ENCODE data around the gene PP2D1. TPM values are rescaled to one million over a fixed set of nuclear protein-coding genes. Genes with fewer than 3 reads are reported as not detected.

Gene PP2D1
- total RNA-seq, 4 donors from 2014 or later, result not detected

- 91 to 95% methylated on average over 1 of the region's 1 CpG for WGBS, 2 donors
- H3K4me1 ChIP-seq, result peaks cover 0 to under 1% (median 0%) of the 10 kb centered on the region in 4 donors
- no peak overlapping the region for H3K27ac ChIP-seq
- no peaks in the 10 kb centered on the region for H3K36me3 ChIP-seq
- H3K9me3 ChIP-seq, result no peaks in the 10 kb centered on the region
- TF ChIP-seq EP300 (IDR thresholded peaks at IDR 0.05), result no peak
- TF ChIP-seq POLR2A (IDR thresholded peaks at IDR 0.05), result no peak
- no peak for TF ChIP-seq CTCF (IDR thresholded peaks at IDR 0.05)
- no peak for DNase-seq (ENCODE audit: low spot score in 2 of 2)
- no peak overlapping the region for H3K4me3 ChIP-seq
- H3K27me3 ChIP-seq, result no peaks in the 10 kb centered on the region
These were observed 71.4 kb downstream of the PP2D1 start for GRCh38 chr3:19940643-19941042.

DNA sequence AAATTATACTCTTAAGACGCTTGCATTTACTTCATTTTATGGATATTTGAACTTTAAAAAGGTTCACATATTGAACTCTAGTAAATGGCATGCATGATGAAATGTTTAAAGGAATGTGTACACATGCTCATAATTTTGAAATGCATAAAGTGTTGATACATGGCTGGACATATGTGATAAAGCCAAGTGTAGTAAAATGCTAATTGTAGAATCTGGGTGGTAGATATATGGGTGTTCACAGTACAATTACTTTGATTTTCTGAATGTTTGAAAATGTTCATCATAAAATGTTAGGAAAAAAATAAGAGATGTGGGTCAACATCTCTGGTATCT lies 73.8 kb downstream of the PP2D1 start:
- Histone ChIP-seq H3K27ac (no peak overlapping the region), H3K4me1 (no peaks in the 10 kb centered on the region), H3K4me3 (no peak overlapping the region), H3K9me3 (no peaks in the 10 kb centered on the region), H3K27me3 (no peaks in the 10 kb centered on the region), H3K36me3 (no peaks in the 10 kb centered on the region)
- no peak for TF ChIP-seq CTCF (IDR thresholded peaks at IDR 0.05)
- no peak for TF ChIP-seq EP300 (IDR thresholded peaks at IDR 0.05)
- TF ChIP-seq POLR2A (IDR thresholded peaks at IDR 0.05), result no peak
- 84 to 87% methylated on average over 1 of the region's 1 CpG for WGBS, 2 donors
- DNase-seq (ENCODE audit: low spot score in 2 of 2), result no peak

DNA sequence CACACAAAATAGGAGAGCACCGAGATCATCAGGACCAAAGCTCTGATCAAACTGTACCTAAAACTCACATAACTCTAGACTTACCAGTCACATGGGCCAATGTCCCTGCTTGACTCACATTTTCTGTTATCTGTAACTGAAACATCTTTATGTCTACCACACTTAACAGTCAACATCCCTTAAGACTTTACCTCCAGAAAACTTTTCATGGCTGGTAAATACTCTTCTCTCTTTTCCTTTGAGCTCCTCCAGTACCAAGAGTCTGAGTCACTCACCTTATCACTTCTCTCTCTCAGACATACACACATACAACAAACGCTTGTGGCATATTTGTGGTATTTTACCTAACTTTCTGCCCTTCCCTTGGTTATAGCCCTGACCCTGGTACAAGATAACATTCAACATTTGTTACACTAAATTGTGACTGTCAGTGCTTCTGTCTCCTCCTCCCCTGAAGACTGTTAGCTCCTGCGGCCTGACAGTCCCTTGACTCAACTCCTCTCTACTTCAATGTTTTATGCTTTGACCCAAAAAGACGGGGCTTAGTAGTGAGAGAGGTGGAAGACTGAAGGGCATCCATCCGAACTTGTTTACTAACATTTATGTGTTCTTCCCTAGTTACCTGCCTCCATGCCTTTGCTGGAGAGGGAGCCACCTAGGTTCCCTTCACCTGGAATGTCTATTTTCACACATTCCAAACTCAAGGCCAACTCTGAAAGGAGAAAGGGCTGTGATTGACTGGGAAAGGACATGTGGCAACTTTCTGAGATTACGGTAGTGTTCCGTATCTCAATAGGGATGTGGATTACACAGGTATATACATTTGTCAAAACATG lies 74.4 kb downstream of the PP2D1 start:
- no peak for DNase-seq (ENCODE audit: low spot score in 2 of 2)
- Histone ChIP-seq H3K36me3 (no peaks in the 10 kb centered on the region), H3K4me3 (no peak overlapping the region), H3K27ac (no peak overlapping the region), H3K4me1 (no peaks in the 10 kb centered on the region), H3K27me3 (no peaks in the 10 kb centered on the region), H3K9me3 (no peaks in the 10 kb centered on the region)
- 67 to 78% methylated on average over 7 of the region's 7 CpGs for WGBS, 2 donors
- TF ChIP-seq EP300 (IDR thresholded peaks at IDR 0.05) (no peak), POLR2A (IDR thresholded peaks at IDR 0.05) (no peak)

Small RNA genes within 50 kb of the gene (small RNA-seq; reads per million reads assigned to genes)
- gene RNU4-85P (not detected), gene RPL39P18 (not detected)

Other genes with a start within 250 kb of the PP2D1 start
- 1 to 10 TPM in 3 of 4 donors, under 1 TPM in 1; 0.63 to 4.4 (median 1.8) TPM for gene EFHB, start 78.0 kb downstream of the PP2D1 start, total RNA-seq
- 10 to 100 TPM; 47.7 to 83.0 (median 53.2) TPM for gene RAB5A, start 65.2 kb downstream of the PP2D1 start, total RNA-seq
- 10 to 100 TPM; 34.5 to 87.2 (median 60.1) TPM for gene KAT2B, start 28.2 kb upstream of the PP2D1 start, total RNA-seq
- under 1 TPM in 1 of 4 donors, not detected in 3; 0.87 TPM for gene SGO1, start 173.9 kb upstream of the PP2D1 start, total RNA-seq

Data from tibial nerve (tissue), 4 donors.